GM12891 (cell line): Measurements from ENCODE around the gene CD4.

ENCODE experiments used
- PAX5 ChIP-seq: IDR thresholded peaks from 2 replicates; pipeline ENCODE4 v1.6.1; 2011; ENCODE audit warnings: low read length, moderate library complexity, mild to moderate bottlenecking; ENCODE audit not compliant: insufficient read depth, severe bottlenecking
- POLR2A ChIP-seq: IDR thresholded peaks from 2 replicates; pipeline ENCODE4 v1.6.1; 2011; ENCODE audit warnings: low read depth, low read length, control low read depth
- POLR2AphosphoS5 ChIP-seq: IDR thresholded peaks from 2 replicates; pipeline ENCODE4 v1.6.1; 2011; ENCODE audit warnings: low read depth, low read length, control low read depth
- POU2F2 ChIP-seq: IDR thresholded peaks from 2 replicates; pipeline ENCODE4 v1.6.1; 2011; ENCODE audit warnings: low read depth, mild to moderate bottlenecking, control low read depth, low read length, moderate library complexity
- SPI1 ChIP-seq: IDR thresholded peaks from 2 replicates; pipeline ENCODE4 v1.6.1; 2011; ENCODE audit warnings: low read depth, low read length, control low read depth
- TAF1 ChIP-seq: IDR thresholded peaks from 2 replicates; pipeline ENCODE4 v1.6.1; 2011; ENCODE audit warnings: low read depth, low read length, control low read depth

DNA sequence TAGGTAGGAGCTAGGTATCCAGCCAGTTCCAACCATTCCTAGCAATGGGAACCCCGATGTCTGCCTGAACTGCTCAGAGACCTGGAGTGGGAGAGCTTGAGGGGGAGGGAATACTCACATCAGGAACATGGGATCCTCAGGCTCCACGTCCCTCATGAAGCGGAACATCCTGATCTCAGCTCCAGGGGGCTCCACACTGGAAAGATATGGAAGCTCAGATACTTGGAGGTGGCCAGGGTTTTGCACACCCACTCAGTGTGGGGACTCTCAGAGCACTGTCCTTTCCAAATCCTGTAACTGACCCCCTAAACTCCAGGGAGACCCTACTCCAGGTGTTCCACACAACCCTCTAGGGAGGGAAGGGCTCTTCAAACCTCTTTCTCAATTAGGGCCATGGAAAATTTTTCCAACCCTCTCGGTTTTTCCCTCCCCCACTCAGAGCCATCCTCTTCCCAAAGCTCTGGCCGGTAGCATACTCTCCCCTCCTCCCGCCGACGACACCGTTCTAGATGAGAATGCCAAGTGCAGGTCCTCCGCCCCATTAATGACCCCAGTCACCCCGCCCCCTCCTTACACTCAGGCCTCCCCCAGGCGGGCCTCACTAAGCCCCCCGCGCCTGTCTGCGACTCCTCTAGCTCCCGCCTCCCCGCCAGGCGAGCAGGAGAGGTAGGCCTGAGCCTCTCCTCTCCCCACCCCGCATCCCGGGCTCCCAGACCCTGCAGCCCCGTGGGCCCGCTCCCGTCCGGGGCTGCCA, 37.0 kb upstream of the CD4 start:
- TF ChIP-seq POLR2A (no peak), POU2F2 (no peak), TAF1 (no peak), POLR2AphosphoS5 (no peak), SPI1 (no peak), PAX5 (no peak)
